GM06990 (cell line): Measurements from ENCODE around the gene ANXA8.

Source experiments
- DNase-seq: peaks from one replicate; pipeline ENCODE4 v3.0.0-alpha.2; 2011; ENCODE audit not compliant: insufficient read length; ENCODE audit errors: extremely low read depth
- H3K27me3 ChIP-seq: replicated peaks from 2 replicates; pipeline ENCODE4 v1.6.0; 2011; ENCODE audit warnings: low read length; ENCODE audit not compliant: control insufficient read depth, insufficient read depth
- H3K36me3 ChIP-seq: 2 replicates; pipeline ENCODE4 v1.5.1; 2011; ENCODE audit warnings: low read length; ENCODE audit not compliant: control insufficient read depth, insufficient read depth
- H3K4me3 ChIP-seq: replicated peaks from 2 replicates; pipeline ENCODE4 v1.5.1; 2011; ENCODE audit warnings: low read depth, mild to moderate bottlenecking, control low read depth, low read length
- CTCF ChIP-seq: IDR thresholded peaks from 2 replicates; pipeline ENCODE4 v1.5.1; 2011; ENCODE audit warnings: low read length, control low read depth, mild to moderate bottlenecking, inconsistent platforms; ENCODE audit not compliant: insufficient read depth, poor library complexity, severe bottlenecking

The ANXA8 gene

GRCh38 chr10:47447209-47447608 is 36.7 kb downstream of the ANXA8 start:
- no peaks in the 10 kb centered on the region; the same call in 1 of the 2 replicates for H3K27me3 ChIP-seq
- no peak overlapping the region for H3K4me3 ChIP-seq
- TF ChIP-seq CTCF: no peak
- no peak for DNase-seq
- H3K36me3 ChIP-seq: no peaks in the 10 kb centered on the region

DNA sequence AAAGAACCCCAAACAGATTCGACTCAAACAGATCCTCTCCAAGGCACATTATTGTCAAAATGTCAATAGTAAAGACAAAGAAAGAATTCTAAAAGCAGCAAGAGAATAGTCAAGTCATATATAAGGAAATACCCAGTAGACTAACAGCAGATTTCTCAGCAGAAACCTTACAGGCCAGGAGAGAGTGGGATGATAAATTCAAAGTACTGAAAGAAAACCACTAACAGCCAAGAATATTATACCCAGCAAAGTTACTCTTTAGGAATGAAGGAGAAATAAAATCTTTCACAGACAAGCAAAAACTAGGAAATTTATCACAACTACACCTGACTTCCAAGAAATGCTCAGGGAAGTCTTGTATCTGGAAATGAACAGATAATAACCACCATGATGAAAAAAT is 38.2 kb downstream of the ANXA8 start:
- no peak overlapping the region for H3K4me3 ChIP-seq
- no peaks in the 10 kb centered on the region; the same call in none of the 2 replicates for H3K27me3 ChIP-seq
- H3K36me3 ChIP-seq: no peaks in the 10 kb centered on the region
- TF ChIP-seq CTCF: no peak
- DNase-seq: no peak

GRCh38 chr10:47444047-47444446 is 39.9 kb downstream of the ANXA8 start:
- no peak for DNase-seq
- no peak for TF ChIP-seq CTCF
- no peaks in the 10 kb centered on the region for H3K36me3 ChIP-seq

GRCh38 chr10:47443145-47443544 is 40.8 kb downstream of the ANXA8 start:
- TF ChIP-seq CTCF: no peak
- no peak overlapping the region for H3K4me3 ChIP-seq

More at GRCh38 chr10:47444047-47444446, 39.9 kb downstream of the ANXA8 start:
- H3K4me3 ChIP-seq: no peak overlapping the region
- no peaks in the 10 kb centered on the region; the same call in 1 of the 2 replicates for H3K27me3 ChIP-seq

GRCh38 chr10:47442351-47442750 is 41.6 kb downstream of the ANXA8 start:
- Histone ChIP-seq H3K36me3 (no peaks in the 10 kb centered on the region), H3K4me3 (no peak overlapping the region), H3K27me3 (no peaks in the 10 kb centered on the region; the same call in 1 of the 2 replicates)
- no peak for DNase-seq
- TF ChIP-seq CTCF: no peak

More at GRCh38 chr10:47443145-47443544, 40.8 kb downstream of the ANXA8 start:
- Histone ChIP-seq H3K36me3 (no peaks in the 10 kb centered on the region), H3K27me3 (no peaks in the 10 kb centered on the region; the same call in 1 of the 2 replicates)
- DNase-seq: no peak

GRCh38 chr10:47441938-47442337 is 42.0 kb downstream of the ANXA8 start:
- no peak for TF ChIP-seq CTCF
- no peaks in the 10 kb centered on the region for H3K36me3 ChIP-seq
- no peak for DNase-seq
- H3K4me3 ChIP-seq: no peak overlapping the region
- no peaks in the 10 kb centered on the region; the same call in 1 of the 2 replicates for H3K27me3 ChIP-seq
